Fibroblast of mammary gland (primary cell): ENCODE results near the gene TESMIN.

Experiments
- DNase-seq: peaks from one replicate; pipeline ENCODE4 v3.0.0-alpha.2; 2010; ENCODE audit warnings: low read depth
- H3K4me3 ChIP-seq: 2 replicates; pipeline ENCODE4 v1.5.1; 2011; ENCODE audit warnings: low read depth, mild to moderate bottlenecking, low read length, moderate library complexity; ENCODE audit not compliant: control insufficient read depth
- CTCF ChIP-seq: conservative IDR thresholded peaks from 2 replicates; pipeline ENCODE4 v1.5.1; 2011; ENCODE audit warnings: low read depth, low read length, inconsistent platforms; ENCODE audit not compliant: control insufficient read depth, insufficient read depth

The TESMIN gene

GRCh38 chr11:68762481-68762880 is 11.2 kb upstream of the TESMIN start:
- no peak for DNase-seq
- H3K4me3 ChIP-seq, result no peak overlapping the region
- no peak for TF ChIP-seq CTCF

GRCh38 chr11:68761801-68762200 is 10.5 kb upstream of the TESMIN start:
- no peak for TF ChIP-seq CTCF
- no peak for DNase-seq
- H3K4me3 ChIP-seq, result no peak overlapping the region

DNA sequence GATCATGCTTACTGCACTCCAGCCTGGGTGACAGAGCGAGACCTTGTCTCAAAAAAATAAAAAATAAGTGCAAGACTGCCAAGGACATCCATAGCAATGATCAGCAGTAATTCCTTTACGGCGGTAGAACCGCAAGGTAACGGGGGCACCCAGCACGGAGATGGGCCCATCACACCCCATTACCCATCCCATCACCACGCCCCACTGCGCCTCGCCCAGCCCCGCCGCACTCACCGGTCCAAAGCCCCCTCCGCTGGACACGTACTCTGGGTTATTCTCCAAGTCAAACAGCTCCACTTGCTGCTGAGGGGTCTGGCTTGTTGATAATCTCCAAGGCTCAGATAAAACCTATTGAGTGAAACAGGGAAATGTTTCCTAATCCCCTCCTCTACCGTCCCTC is 8.7 kb upstream of the TESMIN start:
- no peak for TF ChIP-seq CTCF
- DNase-seq, result no peak
- no peak overlapping the region for H3K4me3 ChIP-seq

GRCh38 chr11:68757711-68758110 is 6.4 kb upstream of the TESMIN start:
- no peak for TF ChIP-seq CTCF
- H3K4me3 ChIP-seq, result no peak overlapping the region
- DNase-seq, result no peak

DNA sequence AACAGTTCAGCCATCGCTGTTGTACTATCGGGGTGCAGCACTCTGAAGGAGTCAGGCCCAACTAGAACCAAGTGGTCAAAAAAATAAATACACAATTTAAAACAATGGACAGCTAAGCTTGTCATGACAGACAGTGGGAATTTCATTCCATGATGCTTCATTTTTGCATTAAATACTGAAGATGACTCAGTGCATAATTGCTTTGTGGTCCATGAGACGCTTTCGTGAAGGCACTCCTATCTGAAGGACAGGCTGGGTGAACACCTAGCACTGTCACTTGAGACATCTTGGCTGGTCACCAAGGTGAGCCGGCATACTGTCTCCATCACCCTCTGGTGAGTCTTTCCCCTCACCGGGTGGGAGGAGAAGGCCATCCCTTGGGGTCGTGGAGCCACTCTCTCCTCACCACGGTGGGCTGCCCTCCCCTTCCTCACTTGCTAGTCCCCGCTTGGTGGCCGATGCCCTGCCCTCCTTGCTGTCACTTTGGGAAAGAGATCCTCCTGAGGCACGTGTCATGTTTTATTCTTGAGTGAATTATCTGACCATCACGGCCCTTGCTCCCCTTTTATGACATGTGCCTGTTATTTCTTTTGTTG is 4.9 kb upstream of the TESMIN start:
- no peak overlapping the region for H3K4me3 ChIP-seq
- no peak for TF ChIP-seq CTCF
- DNase-seq, result peak; percentile 10

GRCh38 chr11:68753300-68753699 is 2.0 kb upstream of the TESMIN start:
- no peak overlapping the region for H3K4me3 ChIP-seq
- no peak for DNase-seq
- no peak for TF ChIP-seq CTCF

DNA sequence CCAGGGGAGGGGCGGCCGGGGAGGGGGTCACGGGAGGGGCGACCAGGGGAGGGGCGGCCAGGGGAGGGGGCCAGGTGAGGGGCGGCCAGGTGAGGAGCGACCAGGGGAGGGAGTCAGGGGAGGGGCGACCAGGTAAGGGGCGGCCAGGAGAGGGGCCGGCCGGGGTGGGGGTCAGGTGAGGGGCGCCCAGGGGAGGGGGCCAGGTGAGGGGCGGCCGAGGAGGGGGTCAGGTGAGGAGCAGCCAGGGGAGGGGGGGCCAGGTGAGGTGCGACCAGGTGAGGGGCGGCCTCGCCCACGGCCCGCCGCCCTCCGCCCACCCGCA is 355 bp downstream of the TESMIN start:
- no peak for DNase-seq
- no peak overlapping the region for H3K4me3 ChIP-seq
- no peak for TF ChIP-seq CTCF
